Measurements from ENCODE around the gene LATS2.

The LATS2 gene

Small RNA genes within 50 kb of the gene (small RNA-seq; reads per million reads assigned to genes)
- 0 reads per million in 2 experiments for gene PPIAP27
- gene RNU4-9P: 0.22 to 0.58 reads per million in 2 experiments
